OCI-LY7 (cell line): ENCODE data around the gene STX11. TPM values are rescaled to one million over a fixed set of nuclear protein-coding genes. Genes with fewer than 3 reads are reported as not detected.

Experiments
- BruUV-seq: library from RNA; stranded (reverse); fragments of 400-500 nt; replicated peaks from 2 replicates; lab custom pipeline; 2021; lab: Mats Ljungman, UMichigan
- CTCF ChIA-PET: fragments of 300-600 bp; sonication (Branson Sonifier 250); formaldehyde crosslinking; loops from one replicate; lab custom pipeline; 2022; ENCODE audit warnings: antibody characterized with exemption; ENCODE audit not compliant: unreplicated experiment; lab: Charles Lee
- POLR2A ChIA-PET: fragments of 300-600 bp; sonication (Branson Sonifier 250); formaldehyde crosslinking; loops from one replicate; lab custom pipeline; 2022; ENCODE audit warnings: antibody characterized with exemption; lab: Charles Lee
- DNase-seq: peaks from one replicate; pipeline ENCODE4 v3.0.0-alpha.2; 2015; ENCODE audit warnings: low spot score
- H2AFZ ChIP-seq: fragments of 200-600 bp; sonication (generic), shearing (Covaris generic); 2 replicates; pipeline ENCODE4 v1.6.1; 2014; ENCODE audit warnings: mild to moderate bottlenecking, antibody characterized with exemption, low read length, moderate library complexity
- H3K27ac ChIP-seq: fragments of 200-600 bp; sonication (generic); 2 replicates; pipeline ENCODE4 v1.5.1; 2014; ENCODE audit warnings: mixed run types, low read depth, mild to moderate bottlenecking, moderate library complexity, low read length, inconsistent platforms; ENCODE audit not compliant: poor library complexity, severe bottlenecking
- H3K36me3 ChIP-seq: fragments of 200-600 bp; sonication (generic); 2 replicates; pipeline ENCODE4 v1.6.1; 2014; ENCODE audit warnings: mild to moderate bottlenecking, antibody characterized with exemption, low read length, moderate library complexity, mixed read lengths; ENCODE audit not compliant: insufficient read depth
- H3K4me1 ChIP-seq: fragments of 200-600 bp; sonication (generic); 2 replicates; pipeline ENCODE4 v1.5.1; 2014; ENCODE audit warnings: mild to moderate bottlenecking, low read length; ENCODE audit not compliant: insufficient read depth, poor library complexity, severe bottlenecking
- H3K4me2 ChIP-seq: fragments of 200-600 bp; sonication (generic); 2 replicates; pipeline ENCODE4 v1.6.1; 2014; ENCODE audit warnings: mild to moderate bottlenecking, low read length
- H3K4me3 ChIP-seq: fragments of 200-600 bp; sonication (generic); 2 replicates; pipeline ENCODE4 v1.5.1; 2014; ENCODE audit warnings: mild to moderate bottlenecking, low read depth, low read length; ENCODE audit not compliant: poor library complexity, severe bottlenecking
- H3K79me2 ChIP-seq: fragments of 200-600 bp; sonication (generic); 2 replicates; pipeline ENCODE4 v1.6.1; 2016; ENCODE audit warnings: low read depth, mild to moderate bottlenecking, low read length, moderate library complexity, mixed read lengths; ENCODE audit not compliant: insufficient read depth
- H3K9me2 ChIP-seq: fragments of 200-600 bp; sonication (generic); 2 replicates; pipeline ENCODE4 v1.6.1; 2016; ENCODE audit warnings: mild to moderate bottlenecking, low read length, mixed read lengths; ENCODE audit not compliant: insufficient read depth
- H3K9me3 ChIP-seq: fragments of 200-600 bp; sonication (generic); 2 replicates; pipeline ENCODE4 v1.6.1; 2014; ENCODE audit warnings: mild to moderate bottlenecking, mixed run types, low read length, mixed read lengths
- H4K20me1 ChIP-seq: fragments of 200-600 bp; sonication (generic); 2 replicates; pipeline ENCODE4 v1.6.1; 2014; ENCODE audit warnings: mild to moderate bottlenecking, antibody characterized with exemption, low read length, moderate library complexity, mixed read lengths; ENCODE audit not compliant: insufficient read depth
- CTCF ChIP-seq: fragments of 200-600 bp; sonication (generic); conservative IDR thresholded peaks from 2 replicates; pipeline ENCODE4 v1.5.1; 2014; ENCODE audit warnings: mild to moderate bottlenecking, antibody characterized with exemption, low read length, moderate library complexity, mixed read lengths
- EZH2phosphoT487 ChIP-seq: fragments of 200-600 bp; sonication (generic); IDR thresholded peaks from 2 replicates; pipeline ENCODE4 v1.6.1; 2018; ENCODE audit warnings: low read depth, borderline replicate concordance, mild to moderate bottlenecking, mixed run types, antibody characterized with exemption, low read length, moderate library complexity, mixed read lengths
- intact Hi-C: fragments of 100-400 bp; cut with micrococcal nuclease; formaldehyde crosslinking; loops from one replicate; pipeline ENCODE4 v1.10.0; 2022; ENCODE audit not compliant: unreplicated experiment
- total RNA-seq, 2 experiments: library from RNA; depleted of rRNA in 1 of 2; stranded (reverse); fragments of >200 nt in 1 of 2; shearing (Covaris generic) in 1 of 2; gene quantifications; 2 replicates each; pipeline ENCODE4 v1.2.3, GENCODE V29; 2014 to 2022

STX11 gene
- total RNA-seq, 2 experiments from 2014 or later: 0.16 to 1.1 TPM

GRCh38 chr6:144153260-144153659 lies 2.9 kb downstream of the STX11 start:
- Histone ChIP-seq H4K20me1 (no peaks in the 10 kb centered on the region), H2AFZ (no peak overlapping the region), H3K27ac (no peak overlapping the region), H3K36me3 (no peaks in the 10 kb centered on the region), H3K4me3 (no peak overlapping the region), H3K4me1 (no peaks in the 10 kb centered on the region), H3K9me2 (no peaks in the 10 kb centered on the region), H3K79me2 (no peaks in the 10 kb centered on the region), H3K9me3 (no peaks in the 10 kb centered on the region), H3K4me2 (no peak overlapping the region)
- DNase-seq: no peak
- no TSS peak for BruUV-seq
- CTCF ChIA-PET: no interaction called here
- POLR2A ChIA-PET: interaction anchor here (1.2 kb wide), 1 partner anchor 63 kb away, joined by 3 read pairs; no protein-coding TSS in a partner anchor
- TF ChIP-seq EZH2phosphoT487 (no peak), CTCF (no peak)
- intact Hi-C loops: no loop called here

- Histone ChIP-seq H3K4me3 (no peak overlapping the region), H3K4me2 (no peak overlapping the region), H3K36me3 (no peaks in the 10 kb centered on the region), H3K9me3 (no peaks in the 10 kb centered on the region), H4K20me1 (no peaks in the 10 kb centered on the region), H3K27ac (no peak overlapping the region), H3K9me2 (no peaks in the 10 kb centered on the region), H2AFZ (no peak overlapping the region), H3K79me2 (no peaks in the 10 kb centered on the region), H3K4me1 (no peaks in the 10 kb centered on the region)
- CTCF ChIA-PET: no interaction called here
- TF ChIP-seq CTCF (no peak), EZH2phosphoT487 (no peak)
- intact Hi-C loops: no loop called here
- BruUV-seq: no TSS peak
- POLR2A ChIA-PET: interaction anchor here (0.6 to 1.2 kb wide), 2 partner anchors 11 to 63 kb away, joined by 3 to 4 read pairs; no protein-coding TSS in a partner anchor
- no peak for DNase-seq
Observed at GRCh38 chr6:144153971-144154370, 3.7 kb downstream of the STX11 start.

GRCh38 chr6:144155529-144155928 lies 5.2 kb downstream of the STX11 start:
- no TSS peak for BruUV-seq
- Histone ChIP-seq H3K27ac (no peak overlapping the region), H3K4me3 (no peak overlapping the region), H3K9me3 (no peaks in the 10 kb centered on the region), H3K79me2 (no peaks in the 10 kb centered on the region), H4K20me1 (no peaks in the 10 kb centered on the region), H3K4me2 (no peak overlapping the region), H3K4me1 (no peaks in the 10 kb centered on the region), H3K9me2 (no peaks in the 10 kb centered on the region), H2AFZ (no peak overlapping the region), H3K36me3 (no peaks in the 10 kb centered on the region)
- ChIA-PET POLR2A (interaction anchor here (0.7 to 1.0 kb wide), 4 partner anchors 12 to 393 kb away, joined by 3 to 4 read pairs (median 4); no protein-coding TSS in a partner anchor), CTCF (no interaction called here)
- TF ChIP-seq EZH2phosphoT487 (no peak), CTCF (no peak)
- DNase-seq: no peak
- intact Hi-C loops: no loop called here
